Activated T-helper 2 cell treated with anti-CD3 and anti-CD28 coated beads, Interferon-gamma antibody, Interleukin-2, Interleukin-4, amounts not matched to agents 10 μg/mL and 5 μg/mL and 100 μg/mL, durations not matched to agents 14 hours and 24 hours and 36 hours (primary cell): ENCODE data around the gene DYNC1H1. TPM values are rescaled to one million over a fixed set of nuclear protein-coding genes. Genes with fewer than 3 reads are reported as not detected.

Experiments
- DNase-seq: peaks from one replicate; pipeline ENCODE4 v3.0.0; 2021; ENCODE audit warnings: low spot score
- H3K27ac Mint-ChIP-seq: one replicate; pipeline ENCODE4 v1.8.0; 2021; ENCODE audit warnings: mixed read lengths
- H3K27me3 Mint-ChIP-seq: one replicate; pipeline ENCODE4 v1.8.0; 2021; ENCODE audit warnings: low read depth, mixed read lengths
- H3K36me3 Mint-ChIP-seq: one replicate; pipeline ENCODE4 v1.8.0; 2021; ENCODE audit warnings: low read depth, mixed read lengths
- H3K4me1 Mint-ChIP-seq: one replicate; pipeline ENCODE4 v1.8.0; 2021; ENCODE audit warnings: low read depth, mixed read lengths
- H3K4me3 Mint-ChIP-seq: one replicate; pipeline ENCODE4 v1.8.0; 2021; ENCODE audit warnings: low read depth, mild to moderate bottlenecking, moderate library complexity, mixed read lengths
- H3K9me3 Mint-ChIP-seq: one replicate; pipeline ENCODE4 v1.8.0; 2021; ENCODE audit warnings: mixed read lengths
- intact Hi-C: fragments of 100-400 bp; cut with micrococcal nuclease; formaldehyde crosslinking; loops from one replicate; pipeline ENCODE4 v1.15.1; 2023
- total RNA-seq: library from RNA; stranded (reverse); gene quantifications from 2 replicates; pipeline ENCODE4 v1.2.3, GENCODE V29; 2022

Gene DYNC1H1
- total RNA-seq, 1 donor from 2014 or later, result 286 TPM

DNA sequence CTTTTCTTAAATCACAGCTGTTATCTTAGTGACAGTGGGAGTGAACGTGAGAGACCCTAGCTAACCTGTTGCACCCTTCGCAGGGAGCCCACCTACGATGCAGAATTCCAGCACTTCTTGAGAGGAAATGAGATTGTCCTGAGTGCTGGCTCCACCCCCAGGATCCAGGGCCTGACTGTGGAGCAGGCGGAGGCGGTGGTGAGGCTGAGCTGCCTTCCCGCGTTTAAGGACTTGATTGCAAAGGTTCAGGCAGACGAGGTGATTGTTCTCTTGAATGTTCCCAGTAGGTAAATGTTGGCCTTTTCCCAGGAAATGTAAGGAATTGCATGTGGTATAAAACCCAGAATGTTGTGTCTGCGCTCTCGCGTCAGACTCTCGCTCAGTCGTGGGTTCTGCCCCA, 75.8 kb downstream of the DYNC1H1 start:
- H3K4me1 Mint-ChIP-seq, result no peaks in the 10 kb centered on the region
- H3K9me3 Mint-ChIP-seq, result no peaks in the 10 kb centered on the region
- H3K36me3 Mint-ChIP-seq, result peaks cover 85% of the 10 kb centered on the region
- no peaks in the 10 kb centered on the region for H3K27me3 Mint-ChIP-seq
- no peak overlapping the region for H3K27ac Mint-ChIP-seq
- no peak for DNase-seq
- no peak overlapping the region for H3K4me3 Mint-ChIP-seq
- intact Hi-C loops, result no loop called here

DNA sequence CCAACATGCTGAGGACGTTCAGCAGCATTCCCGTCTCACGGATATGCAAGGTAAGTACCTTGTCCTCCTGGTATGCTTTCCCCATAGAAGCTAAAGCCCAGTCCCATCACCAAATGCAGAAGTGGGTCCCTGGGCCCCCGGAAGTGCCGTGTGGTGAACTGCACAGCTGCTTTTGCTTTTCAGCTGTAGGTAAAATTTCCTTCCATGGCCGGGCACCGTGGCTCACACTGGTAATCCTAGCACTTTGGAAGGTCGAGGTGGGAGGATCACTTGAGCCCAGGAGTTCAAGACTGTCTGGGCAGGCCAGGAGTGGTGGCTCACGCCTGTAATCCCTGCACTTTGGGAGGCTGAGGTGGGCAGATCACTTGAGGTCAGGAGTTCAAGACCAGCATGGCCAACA, 78.3 kb downstream of the DYNC1H1 start:
- Mint-ChIP-seq H3K9me3 (no peaks in the 10 kb centered on the region), H3K4me1 (no peaks in the 10 kb centered on the region), H3K4me3 (no peak overlapping the region), H3K27ac (no peak overlapping the region), H3K36me3 (peaks cover 77% of the 10 kb centered on the region), H3K27me3 (no peaks in the 10 kb centered on the region)
- no peak for DNase-seq
- intact Hi-C loops, result no loop called here

DNA sequence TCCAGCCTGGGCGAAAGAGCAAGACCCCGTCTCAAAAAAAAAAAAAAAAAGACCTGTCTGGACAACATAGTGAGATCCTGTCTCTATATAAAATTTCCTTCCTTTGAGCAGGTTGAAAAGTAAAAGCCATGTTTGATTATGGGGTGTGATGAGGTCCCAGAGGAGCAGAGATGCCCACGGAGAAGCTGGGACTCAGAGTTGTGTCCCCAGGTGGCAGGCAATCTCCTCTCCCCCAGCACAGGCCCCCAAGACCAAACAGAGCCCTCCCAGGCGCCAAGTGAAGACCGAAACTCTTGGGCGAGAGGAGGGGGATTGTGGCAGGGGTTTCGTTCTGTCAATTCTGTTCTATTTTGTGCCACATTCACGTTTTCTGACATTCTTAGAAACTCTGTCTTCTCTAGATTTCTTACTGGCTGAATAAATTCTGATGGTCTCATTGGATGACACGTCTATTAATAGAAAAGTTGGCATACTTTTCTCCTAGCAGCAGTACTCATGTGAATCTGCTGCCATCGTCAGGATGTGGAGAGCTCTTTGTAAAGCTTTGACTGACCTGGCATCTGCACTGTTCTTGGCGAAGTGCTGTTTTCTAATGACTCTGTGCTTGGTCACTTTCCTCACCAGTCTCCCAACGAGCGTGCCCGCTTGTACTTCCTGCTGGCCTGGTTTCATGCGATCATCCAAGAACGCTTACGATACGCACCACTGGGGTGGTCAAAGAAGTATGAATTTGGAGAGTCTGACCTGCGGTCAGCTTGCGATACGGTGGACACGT, 79.1 kb downstream of the DYNC1H1 start:
- intact Hi-C loops, result no loop called here
- H3K36me3 Mint-ChIP-seq, result peaks cover 80% of the 10 kb centered on the region
- H3K9me3 Mint-ChIP-seq, result no peaks in the 10 kb centered on the region
- no peaks in the 10 kb centered on the region for H3K27me3 Mint-ChIP-seq
- no peak overlapping the region for H3K4me3 Mint-ChIP-seq
- no peak overlapping the region for H3K27ac Mint-ChIP-seq
- no peak for DNase-seq
- H3K4me1 Mint-ChIP-seq, result no peaks in the 10 kb centered on the region

GRCh38 chr14:102044566-102044965, 80.2 kb downstream of the DYNC1H1 start:
- no peaks in the 10 kb centered on the region for H3K4me1 Mint-ChIP-seq
- no peaks in the 10 kb centered on the region for H3K9me3 Mint-ChIP-seq
- H3K4me3 Mint-ChIP-seq, result no peak overlapping the region
- no peaks in the 10 kb centered on the region for H3K27me3 Mint-ChIP-seq
- no peak for DNase-seq
- H3K27ac Mint-ChIP-seq, result no peak overlapping the region
- intact Hi-C loops, result no loop called here
- peaks cover 76% of the 10 kb centered on the region for H3K36me3 Mint-ChIP-seq

DNA sequence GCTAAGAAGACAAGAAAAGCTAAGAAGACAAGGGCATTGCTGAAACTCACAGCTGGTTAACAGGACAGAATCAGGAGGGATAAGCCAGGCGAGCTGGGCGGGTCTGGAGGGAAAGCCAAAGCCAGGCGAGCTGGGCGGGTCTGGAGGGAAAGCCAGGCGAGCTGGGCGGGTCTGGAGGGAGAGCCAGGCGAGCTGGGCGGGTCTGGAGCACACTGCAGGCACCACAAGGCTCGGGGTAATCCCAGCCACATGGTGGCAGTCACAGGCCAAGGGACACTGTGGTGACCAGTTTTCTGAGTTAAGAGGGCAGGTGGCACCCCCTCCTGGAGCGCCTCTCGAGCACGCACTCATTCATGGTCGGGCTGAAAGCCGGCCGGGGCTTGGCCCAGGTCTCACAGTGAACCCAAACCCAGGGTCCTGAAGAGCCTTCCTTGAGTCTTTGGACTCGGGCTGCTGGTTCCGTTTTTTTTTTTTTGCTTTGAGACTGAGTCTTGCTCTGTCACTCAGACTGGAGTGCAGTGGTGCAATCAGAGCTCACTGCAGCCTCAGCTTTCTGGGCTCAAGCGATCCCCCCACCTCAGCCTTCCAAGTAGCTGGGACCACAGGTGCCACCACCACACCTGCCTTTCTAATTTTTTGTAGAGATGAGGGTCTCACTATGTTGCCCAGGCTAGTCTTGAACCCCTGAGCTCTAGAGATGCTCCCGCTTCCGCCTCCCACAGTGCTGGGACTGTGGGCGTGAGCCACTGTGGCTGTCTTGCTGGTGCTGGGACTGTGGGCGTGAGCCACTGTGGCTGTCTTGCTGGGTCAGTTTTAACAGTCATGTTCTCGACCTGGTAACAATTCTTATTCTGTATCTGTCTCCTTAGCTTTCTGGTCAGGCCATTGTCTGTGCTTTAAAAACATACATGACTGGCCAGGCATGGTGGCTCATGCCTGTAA, 82.2 kb downstream of the DYNC1H1 start:
- no peak overlapping the region for H3K4me3 Mint-ChIP-seq
- peaks cover 70% of the 10 kb centered on the region for H3K36me3 Mint-ChIP-seq
- intact Hi-C loops, result no loop called here
- H3K27ac Mint-ChIP-seq, result no peak overlapping the region
- H3K9me3 Mint-ChIP-seq, result no peaks in the 10 kb centered on the region
- H3K27me3 Mint-ChIP-seq, result no peaks in the 10 kb centered on the region
- H3K4me1 Mint-ChIP-seq, result no peaks in the 10 kb centered on the region
- DNase-seq, result no peak

DNA sequence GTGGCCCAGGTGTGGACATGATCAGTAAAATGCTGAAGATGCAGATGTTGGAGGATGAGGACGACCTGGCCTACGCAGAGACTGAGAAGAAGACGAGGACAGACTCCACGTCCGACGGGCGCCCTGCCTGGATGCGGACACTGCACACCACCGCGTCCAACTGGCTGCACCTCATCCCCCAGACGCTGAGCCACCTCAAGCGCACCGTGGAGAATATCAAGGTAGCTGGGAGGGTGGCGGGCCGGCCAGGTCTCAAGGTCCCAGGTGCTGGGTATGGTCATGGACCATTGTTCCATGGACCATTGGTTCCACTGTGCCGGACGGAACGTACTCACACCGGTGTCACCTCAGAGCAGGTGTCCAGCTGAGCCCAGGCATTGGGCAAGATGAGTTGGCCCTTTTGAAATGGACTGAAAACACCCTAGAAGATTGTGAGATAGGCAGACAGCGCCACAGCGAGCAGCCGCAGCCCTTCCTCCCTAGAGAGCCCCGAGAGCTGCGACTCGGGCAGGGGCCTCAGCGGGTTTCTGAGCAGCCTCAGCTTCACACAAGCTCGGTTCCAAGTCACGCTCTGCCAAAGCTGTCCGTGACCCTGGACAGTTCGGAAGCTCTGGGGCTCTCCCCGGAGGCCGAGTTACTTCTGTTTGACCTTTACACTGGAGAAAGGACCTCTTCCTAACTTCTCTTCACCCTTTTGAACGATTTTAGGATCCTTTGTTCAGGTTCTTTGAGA, 83.6 kb downstream of the DYNC1H1 start:
- Mint-ChIP-seq H3K9me3 (no peaks in the 10 kb centered on the region), H3K27ac (no peak overlapping the region), H3K27me3 (no peaks in the 10 kb centered on the region), H3K4me1 (no peaks in the 10 kb centered on the region), H3K36me3 (peaks cover 68% of the 10 kb centered on the region), H3K4me3 (no peak overlapping the region)
- no peak for DNase-seq
- intact Hi-C loops, result no loop called here

- no peak overlapping the region for H3K4me3 Mint-ChIP-seq
- H3K4me1 Mint-ChIP-seq, result no peaks in the 10 kb centered on the region
- H3K36me3 Mint-ChIP-seq, result peaks cover 57% of the 10 kb centered on the region
- no peaks in the 10 kb centered on the region for H3K27me3 Mint-ChIP-seq
- no peak overlapping the region for H3K27ac Mint-ChIP-seq
- intact Hi-C loops, result no loop called here
- H3K9me3 Mint-ChIP-seq, result no peaks in the 10 kb centered on the region
- no peak for DNase-seq
These were observed 85.1 kb downstream of the DYNC1H1 start for GRCh38 chr14:102049258-102050025.

DNA sequence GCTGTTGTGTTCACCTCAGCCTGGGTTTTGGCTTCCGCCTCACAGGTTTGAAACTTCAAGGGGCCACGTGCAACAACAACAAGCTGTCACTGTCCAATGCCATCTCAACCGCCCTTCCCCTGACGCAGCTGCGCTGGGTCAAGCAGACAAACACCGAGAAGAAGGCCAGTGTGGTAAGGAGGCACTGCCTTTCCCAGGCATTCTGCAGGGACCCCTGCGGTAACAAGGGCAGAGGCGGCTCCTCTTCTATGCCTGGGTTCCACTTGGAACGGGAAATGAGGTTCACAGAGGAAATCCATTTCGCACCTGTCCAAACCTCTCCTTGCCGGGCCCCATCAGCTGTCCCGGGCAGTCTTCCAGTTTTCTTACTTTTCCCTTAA, 85.6 kb downstream of the DYNC1H1 start:
- H3K9me3 Mint-ChIP-seq, result no peaks in the 10 kb centered on the region
- H3K36me3 Mint-ChIP-seq, result peaks cover 52% of the 10 kb centered on the region
- H3K4me1 Mint-ChIP-seq, result no peaks in the 10 kb centered on the region
- no peak overlapping the region for H3K27ac Mint-ChIP-seq
- no peak for DNase-seq
- intact Hi-C loops, result no loop called here
- H3K27me3 Mint-ChIP-seq, result no peaks in the 10 kb centered on the region
- H3K4me3 Mint-ChIP-seq, result no peak overlapping the region

- H3K4me1 Mint-ChIP-seq, result no peaks in the 10 kb centered on the region
- H3K27me3 Mint-ChIP-seq, result no peaks in the 10 kb centered on the region
- no peak overlapping the region for H3K27ac Mint-ChIP-seq
- H3K36me3 Mint-ChIP-seq, result peaks cover 52% of the 10 kb centered on the region
- no peak for DNase-seq
- H3K4me3 Mint-ChIP-seq, result no peak overlapping the region
- intact Hi-C loops, result no loop called here
- H3K9me3 Mint-ChIP-seq, result no peaks in the 10 kb centered on the region
These were observed 86.3 kb downstream of the DYNC1H1 start for GRCh38 chr14:102050625-102051024.

DNA sequence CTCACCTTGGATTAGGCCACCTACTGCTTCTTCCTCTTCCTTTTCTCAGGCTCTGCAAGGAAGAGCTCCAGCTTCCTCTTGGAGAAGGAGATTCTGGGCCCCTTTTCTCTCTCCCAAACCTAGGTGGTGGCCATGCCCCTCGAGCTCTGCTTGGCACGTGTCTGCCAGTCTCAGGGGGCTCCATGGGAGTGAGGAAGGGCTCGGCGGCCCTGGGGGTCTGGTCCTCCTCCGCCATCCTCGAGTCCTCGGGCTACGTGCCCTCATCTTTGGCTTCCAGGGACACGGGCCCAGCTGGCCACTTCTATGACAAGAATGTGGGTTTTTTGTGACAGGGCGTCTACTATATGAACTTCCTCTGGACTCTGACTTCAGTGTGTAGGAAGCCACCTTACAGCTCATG, 88.1 kb downstream of the DYNC1H1 start:
- H3K4me1 Mint-ChIP-seq, result no peaks in the 10 kb centered on the region
- H3K27me3 Mint-ChIP-seq, result no peaks in the 10 kb centered on the region
- H3K36me3 Mint-ChIP-seq, result peaks cover 45% of the 10 kb centered on the region
- no peak overlapping the region for H3K27ac Mint-ChIP-seq
- H3K4me3 Mint-ChIP-seq, result no peak overlapping the region
- intact Hi-C loops, result no loop called here
- no peak for DNase-seq
- H3K9me3 Mint-ChIP-seq, result no peaks in the 10 kb centered on the region

DNA sequence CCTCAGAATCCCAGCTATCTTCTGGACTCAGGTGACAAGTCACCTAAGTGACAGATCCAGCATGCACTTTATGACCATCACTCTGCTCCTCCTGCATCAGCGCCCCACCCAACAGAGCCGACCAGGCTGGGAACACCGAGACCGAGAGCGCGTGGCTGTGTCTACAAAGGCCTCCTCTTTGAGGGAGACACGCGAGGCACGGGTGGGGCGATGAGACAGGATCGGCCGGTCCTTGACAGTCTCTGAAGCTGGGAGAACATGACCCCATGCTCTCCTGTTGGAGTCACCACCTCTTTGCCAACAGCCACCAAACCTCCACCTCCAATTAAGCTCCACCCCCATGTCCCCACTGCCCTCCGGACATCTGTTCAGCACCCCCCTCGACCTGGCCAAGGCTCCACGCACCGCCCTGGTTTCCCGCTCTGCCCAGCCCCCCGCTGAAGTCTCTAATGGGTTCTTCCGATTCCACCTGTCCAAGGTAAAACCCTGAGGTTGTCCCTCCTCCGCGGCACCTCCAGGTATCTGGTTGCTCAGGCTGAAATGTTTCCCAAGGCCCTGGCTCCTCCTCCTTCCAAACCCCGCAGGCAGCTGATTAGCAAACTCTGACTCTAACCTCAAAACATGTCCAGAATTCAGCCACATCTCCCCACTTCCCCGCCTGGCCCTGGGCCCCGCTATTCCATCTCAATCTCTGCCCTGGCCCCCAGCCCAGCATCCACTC, 91.0 kb downstream of the DYNC1H1 start:
- Mint-ChIP-seq H3K4me1 (no peaks in the 10 kb centered on the region), H3K9me3 (no peaks in the 10 kb centered on the region), H3K4me3 (no peak overlapping the region), H3K36me3 (peaks cover 20% of the 10 kb centered on the region), H3K27ac (no peak overlapping the region), H3K27me3 (no peaks in the 10 kb centered on the region)
- DNase-seq, result no peak
- intact Hi-C loops, result no loop called here
